ENCODE data around the gene PRKCZ. TPM values are rescaled to one million over a fixed set of nuclear protein-coding genes. Genes with fewer than 3 reads are reported as not detected.

Gene PRKCZ
- total and polyA plus RNA-seq, 2 experiments from 2014 or later = 26.2 to 36.9 TPM

DNA sequence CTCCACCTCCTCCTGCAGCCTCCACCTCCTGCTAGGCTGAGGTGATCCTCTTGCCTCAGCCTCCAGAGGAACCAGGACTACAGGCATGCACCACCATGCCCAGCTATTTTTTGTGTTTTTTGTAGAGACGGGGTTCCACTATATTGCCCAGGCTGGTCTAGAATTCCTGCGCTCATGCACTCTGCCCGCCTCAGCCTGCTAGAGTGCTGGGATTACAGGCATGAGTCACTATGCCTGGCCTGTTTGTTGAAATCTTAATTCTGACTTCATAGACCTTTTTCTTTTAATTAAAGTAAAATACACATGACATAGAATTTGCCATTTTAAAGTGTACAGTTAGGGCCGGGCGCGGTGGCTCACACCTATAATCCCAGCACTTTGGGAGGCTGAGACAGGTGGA, 101.7 kb downstream of the PRKCZ start (continued):
- TF ChIP-seq POLR2AphosphoS5 (IDR thresholded peaks at IDR 0.05; ENCODE audit: low read depth) (no peak), NANOG (IDR thresholded peaks at IDR 0.05; ENCODE audit: borderline replicate concordance) (no peak)
- TF ChIP-seq, protein P1, sequence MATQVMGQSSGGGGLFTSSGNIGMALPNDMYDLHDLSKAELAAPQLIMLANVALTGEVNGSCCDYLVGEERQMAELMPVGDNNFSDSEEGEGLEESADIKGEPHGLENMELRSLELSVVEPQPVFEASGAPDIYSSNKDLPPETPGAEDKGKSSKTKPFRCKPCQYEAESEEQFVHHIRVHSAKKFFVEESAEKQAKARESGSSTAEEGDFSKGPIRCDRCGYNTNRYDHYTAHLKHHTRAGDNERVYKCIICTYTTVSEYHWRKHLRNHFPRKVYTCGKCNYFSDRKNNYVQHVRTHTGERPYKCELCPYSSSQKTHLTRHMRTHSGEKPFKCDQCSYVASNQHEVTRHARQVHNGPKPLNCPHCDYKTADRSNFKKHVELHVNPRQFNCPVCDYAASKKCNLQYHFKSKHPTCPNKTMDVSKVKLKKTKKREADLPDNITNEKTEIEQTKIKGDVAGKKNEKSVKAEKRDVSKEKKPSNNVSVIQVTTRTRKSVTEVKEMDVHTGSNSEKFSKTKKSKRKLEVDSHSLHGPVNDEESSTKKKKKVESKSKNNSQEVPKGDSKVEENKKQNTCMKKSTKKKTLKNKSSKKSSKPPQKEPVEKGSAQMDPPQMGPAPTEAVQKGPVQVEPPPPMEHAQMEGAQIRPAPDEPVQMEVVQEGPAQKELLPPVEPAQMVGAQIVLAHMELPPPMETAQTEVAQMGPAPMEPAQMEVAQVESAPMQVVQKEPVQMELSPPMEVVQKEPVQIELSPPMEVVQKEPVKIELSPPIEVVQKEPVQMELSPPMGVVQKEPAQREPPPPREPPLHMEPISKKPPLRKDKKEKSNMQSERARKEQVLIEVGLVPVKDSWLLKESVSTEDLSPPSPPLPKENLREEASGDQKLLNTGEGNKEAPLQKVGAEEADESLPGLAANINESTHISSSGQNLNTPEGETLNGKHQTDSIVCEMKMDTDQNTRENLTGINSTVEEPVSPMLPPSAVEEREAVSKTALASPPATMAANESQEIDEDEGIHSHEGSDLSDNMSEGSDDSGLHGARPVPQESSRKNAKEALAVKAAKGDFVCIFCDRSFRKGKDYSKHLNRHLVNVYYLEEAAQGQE (IDR thresholded peaks at IDR 0.05; ENCODE audit: unreplicated experiment) = no peak

DNA sequence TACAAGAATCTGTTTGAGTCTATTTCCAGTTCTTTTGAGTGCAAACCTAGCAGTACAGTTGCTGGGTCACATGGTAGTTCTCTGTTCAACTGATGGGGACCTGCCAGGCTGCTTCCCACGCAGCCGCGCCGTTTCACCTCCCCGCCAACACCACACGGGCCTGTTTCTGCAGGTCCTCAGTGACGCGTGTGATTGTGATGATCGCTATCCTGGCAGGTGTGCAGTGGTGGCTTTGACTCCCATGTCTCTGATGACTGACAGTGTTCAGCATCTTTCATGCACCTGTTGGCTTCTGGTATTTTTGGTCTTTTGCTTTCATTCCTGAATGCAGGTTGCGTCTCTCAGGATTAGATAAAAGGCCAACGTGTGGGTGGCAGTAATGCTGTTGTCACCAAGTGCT, 102.7 kb downstream of the PRKCZ start:
- Histone ChIP-seq H3K27me3 (ENCODE audit: insufficient read depth) (no peaks in the 10 kb centered on the region), H3K4me1 (ENCODE audit: insufficient read depth) (no peaks in the 10 kb centered on the region), H3K79me2 (replicated peaks; ENCODE audit: insufficient read depth) (peaks cover 6% of the 10 kb centered on the region; the same call in 1 of the 2 replicates), H3F3A (replicated peaks; ENCODE audit: low read depth) (no peaks in the 10 kb centered on the region), H3K4me2 (no peak overlapping the region), H2AFZ (no peak overlapping the region), H4K20me1 (replicated peaks; ENCODE audit: insufficient read depth) (no peaks in the 10 kb centered on the region; the same call in 1 of the 2 replicates), H3K27ac (ENCODE audit: low read depth) (no peak overlapping the region), H3K9me2 (ENCODE audit: insufficient read depth) (peaks cover 10% of the 10 kb centered on the region; the same call in 1 of the 2 replicates), H3K36me3 (ENCODE audit: insufficient read depth) (no peaks in the 10 kb centered on the region; the same call in 1 of the 2 replicates), H3K4me3 (no peak overlapping the region)
- no peak for ATAC-seq
- Mint-ChIP-seq H3K27me3 (ENCODE audit: insufficient read depth, low read depth, poor library complexity) (peaks cover 4% of the 10 kb centered on the region), H3K27ac (no peak overlapping the region), H3K4me3 (no peak overlapping the region), H3K36me3 (ENCODE audit: low read depth) (peaks cover 36% of the 10 kb centered on the region), H3K4me1 (no peaks in the 10 kb centered on the region), H3K9me3 (no peaks in the 10 kb centered on the region; the same call in 2 of the 3 replicates)
- no peak for DNase-seq (ENCODE audit: low spot score)
- TF ChIP-seq EZH2phosphoT487 (IDR thresholded peaks at IDR 0.05; ENCODE audit: unreplicated experiment) (no peak), JUNB (IDR thresholded peaks at IDR 0.05; ENCODE audit: unreplicated experiment) (no peak), ZNF331 (CRISPR knock-in tag; IDR thresholded peaks at IDR 0.05; ENCODE audit: low read depth) (no peak), ZNF114 (CRISPR knock-in tag; IDR thresholded peaks at IDR 0.05) (no peak), POLR2AphosphoS5 (IDR thresholded peaks at IDR 0.05; ENCODE audit: low read depth) (no peak), CREB1 (CRISPR knock-in tag; IDR thresholded peaks at IDR 0.05; ENCODE audit: low read depth) (no peak)
- TF ChIP-seq, protein P2, sequence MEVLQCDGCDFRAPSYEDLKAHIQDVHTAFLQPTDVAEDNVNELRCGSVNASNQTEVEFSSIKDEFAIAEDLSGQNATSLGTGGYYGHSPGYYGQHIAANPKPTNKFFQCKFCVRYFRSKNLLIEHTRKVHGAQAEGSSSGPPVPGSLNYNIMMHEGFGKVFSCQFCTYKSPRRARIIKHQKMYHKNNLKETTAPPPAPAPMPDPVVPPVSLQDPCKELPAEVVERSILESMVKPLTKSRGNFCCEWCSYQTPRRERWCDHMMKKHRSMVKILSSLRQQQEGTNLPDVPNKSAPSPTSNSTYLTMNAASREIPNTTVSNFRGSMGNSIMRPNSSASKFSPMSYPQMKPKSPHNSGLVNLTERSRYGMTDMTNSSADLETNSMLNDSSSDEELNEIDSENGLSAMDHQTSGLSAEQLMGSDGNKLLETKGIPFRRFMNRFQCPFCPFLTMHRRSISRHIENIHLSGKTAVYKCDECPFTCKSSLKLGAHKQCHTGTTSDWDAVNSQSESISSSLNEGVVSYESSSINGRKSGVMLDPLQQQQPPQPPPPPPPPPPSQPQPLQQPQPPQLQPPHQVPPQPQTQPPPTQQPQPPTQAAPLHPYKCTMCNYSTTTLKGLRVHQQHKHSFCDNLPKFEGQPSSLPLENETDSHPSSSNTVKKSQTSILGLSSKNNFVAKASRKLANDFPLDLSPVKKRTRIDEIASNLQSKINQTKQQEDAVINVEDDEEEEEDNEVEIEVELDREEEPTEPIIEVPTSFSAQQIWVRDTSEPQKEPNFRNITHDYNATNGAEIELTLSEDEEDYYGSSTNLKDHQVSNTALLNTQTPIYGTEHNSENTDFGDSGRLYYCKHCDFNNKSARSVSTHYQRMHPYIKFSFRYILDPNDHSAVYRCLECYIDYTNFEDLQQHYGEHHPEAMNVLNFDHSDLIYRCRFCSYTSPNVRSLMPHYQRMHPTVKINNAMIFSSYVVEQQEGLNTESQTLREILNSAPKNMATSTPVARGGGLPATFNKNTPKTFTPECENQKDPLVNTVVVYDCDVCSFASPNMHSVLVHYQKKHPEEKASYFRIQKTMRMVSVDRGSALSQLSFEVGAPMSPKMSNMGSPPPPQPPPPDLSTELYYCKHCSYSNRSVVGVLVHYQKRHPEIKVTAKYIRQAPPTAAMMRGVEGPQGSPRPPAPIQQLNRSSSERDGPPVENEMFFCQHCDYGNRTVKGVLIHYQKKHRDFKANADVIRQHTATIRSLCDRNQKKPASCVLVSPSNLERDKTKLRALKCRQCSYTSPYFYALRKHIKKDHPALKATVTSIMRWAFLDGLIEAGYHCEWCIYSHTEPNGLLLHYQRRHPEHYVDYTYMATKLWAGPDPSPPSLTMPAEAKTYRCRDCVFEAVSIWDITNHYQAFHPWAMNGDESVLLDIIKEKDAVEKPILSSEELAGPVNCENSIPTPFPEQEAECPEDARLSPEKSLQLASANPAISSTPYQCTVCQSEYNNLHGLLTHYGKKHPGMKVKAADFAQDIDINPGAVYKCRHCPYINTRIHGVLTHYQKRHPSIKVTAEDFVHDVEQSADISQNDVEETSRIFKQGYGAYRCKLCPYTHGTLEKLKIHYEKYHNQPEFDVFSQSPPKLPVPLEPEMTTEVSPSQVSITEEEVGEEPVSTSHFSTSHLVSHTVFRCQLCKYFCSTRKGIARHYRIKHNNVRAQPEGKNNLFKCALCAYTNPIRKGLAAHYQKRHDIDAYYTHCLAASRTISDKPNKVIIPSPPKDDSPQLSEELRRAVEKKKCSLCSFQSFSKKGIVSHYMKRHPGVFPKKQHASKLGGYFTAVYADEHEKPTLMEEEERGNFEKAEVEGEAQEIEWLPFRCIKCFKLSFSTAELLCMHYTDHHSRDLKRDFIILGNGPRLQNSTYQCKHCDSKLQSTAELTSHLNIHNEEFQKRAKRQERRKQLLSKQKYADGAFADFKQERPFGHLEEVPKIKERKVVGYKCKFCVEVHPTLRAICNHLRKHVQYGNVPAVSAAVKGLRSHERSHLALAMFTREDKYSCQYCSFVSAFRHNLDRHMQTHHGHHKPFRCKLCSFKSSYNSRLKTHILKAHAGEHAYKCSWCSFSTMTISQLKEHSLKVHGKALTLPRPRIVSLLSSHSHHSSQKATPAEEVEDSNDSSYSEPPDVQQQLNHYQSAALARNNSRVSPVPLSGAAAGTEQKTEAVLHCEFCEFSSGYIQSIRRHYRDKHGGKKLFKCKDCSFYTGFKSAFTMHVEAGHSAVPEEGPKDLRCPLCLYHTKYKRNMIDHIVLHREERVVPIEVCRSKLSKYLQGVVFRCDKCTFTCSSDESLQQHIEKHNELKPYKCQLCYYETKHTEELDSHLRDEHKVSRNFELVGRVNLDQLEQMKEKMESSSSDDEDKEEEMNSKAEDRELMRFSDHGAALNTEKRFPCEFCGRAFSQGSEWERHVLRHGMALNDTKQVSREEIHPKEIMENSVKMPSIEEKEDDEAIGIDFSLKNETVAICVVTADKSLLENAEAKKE (CRISPR knock-in tag; IDR thresholded peaks at IDR 0.05) = no peak
- TF ChIP-seq, protein P3, sequence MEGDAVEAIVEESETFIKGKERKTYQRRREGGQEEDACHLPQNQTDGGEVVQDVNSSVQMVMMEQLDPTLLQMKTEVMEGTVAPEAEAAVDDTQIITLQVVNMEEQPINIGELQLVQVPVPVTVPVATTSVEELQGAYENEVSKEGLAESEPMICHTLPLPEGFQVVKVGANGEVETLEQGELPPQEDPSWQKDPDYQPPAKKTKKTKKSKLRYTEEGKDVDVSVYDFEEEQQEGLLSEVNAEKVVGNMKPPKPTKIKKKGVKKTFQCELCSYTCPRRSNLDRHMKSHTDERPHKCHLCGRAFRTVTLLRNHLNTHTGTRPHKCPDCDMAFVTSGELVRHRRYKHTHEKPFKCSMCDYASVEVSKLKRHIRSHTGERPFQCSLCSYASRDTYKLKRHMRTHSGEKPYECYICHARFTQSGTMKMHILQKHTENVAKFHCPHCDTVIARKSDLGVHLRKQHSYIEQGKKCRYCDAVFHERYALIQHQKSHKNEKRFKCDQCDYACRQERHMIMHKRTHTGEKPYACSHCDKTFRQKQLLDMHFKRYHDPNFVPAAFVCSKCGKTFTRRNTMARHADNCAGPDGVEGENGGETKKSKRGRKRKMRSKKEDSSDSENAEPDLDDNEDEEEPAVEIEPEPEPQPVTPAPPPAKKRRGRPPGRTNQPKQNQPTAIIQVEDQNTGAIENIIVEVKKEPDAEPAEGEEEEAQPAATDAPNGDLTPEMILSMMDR (conservative IDR thresholded peaks at IDR 0.05; ENCODE audit: low read depth in 2 of 2) = no peak
- TF ChIP-seq, protein P1 (IDR thresholded peaks at IDR 0.05; ENCODE audit: unreplicated experiment) = no peak
